NCI-H226 (cell line): ENCODE results near the gene ZC3H7A.
"Not testable (repeated sequence)": the region's sequence is repeated elsewhere in the genome, so short reads cannot be mapped to it uniquely, and the experiment has no call there.

Experiments
- DNase-seq: peaks from one replicate; pipeline ENCODE4 v3.0.0-alpha.2; 2015

Gene ZC3H7A

GRCh38 chr16:11800382-11800718 is 3.3 kb upstream of the ZC3H7A start:
- DNase-seq: no peak

GRCh38 chr16:11799509-11800381 is 2.7 kb upstream of the ZC3H7A start:
- DNase-seq: no peak

GRCh38 chr16:11799017-11799381 is 1.9 kb upstream of the ZC3H7A start:
- DNase-seq: no peak

GRCh38 chr16:11797957-11798299 is 870 bp upstream of the ZC3H7A start:
- DNase-seq: no peak

GRCh38 chr16:11796227-11797165 is 562 bp downstream of the ZC3H7A start:
- DNase-seq: peak; percentile 53

- DNase-seq: no peak
Observed at GRCh38 chr16:11795887-11796226, 1.2 kb downstream of the ZC3H7A start.

- DNase-seq: no peak
Observed at GRCh38 chr16:11794996-11795886, 1.8 kb downstream of the ZC3H7A start.

GRCh38 chr16:11794447-11794846 is 2.6 kb downstream of the ZC3H7A start:
- no peak for DNase-seq

GRCh38 chr16:11793840-11794239 is 3.2 kb downstream of the ZC3H7A start:
- DNase-seq: peak; percentile 34

GRCh38 chr16:11792410-11793241 is 4.4 kb downstream of the ZC3H7A start:
- no peak for DNase-seq

- no peak for DNase-seq
Observed at GRCh38 chr16:11791144-11791828, 5.8 kb downstream of the ZC3H7A start.

- DNase-seq: no peak
Observed at GRCh38 chr16:11788914-11789313, 8.1 kb downstream of the ZC3H7A start.

- not testable (repeated sequence) for DNase-seq
Observed at GRCh38 chr16:11784980-11785599, 12.0 kb downstream of the ZC3H7A start.

GRCh38 chr16:11784381-11784780 is 12.7 kb downstream of the ZC3H7A start:
- not testable (repeated sequence) for DNase-seq

- DNase-seq: no peak
Observed at GRCh38 chr16:11784038-11784369, 13.1 kb downstream of the ZC3H7A start.

- peak; percentile 44 for DNase-seq
Observed at GRCh38 chr16:11783319-11784037, 13.6 kb downstream of the ZC3H7A start.

GRCh38 chr16:11781773-11782172 is 15.3 kb downstream of the ZC3H7A start:
- no peak for DNase-seq

- no peak for DNase-seq
Observed at GRCh38 chr16:11780991-11781680, 15.9 kb downstream of the ZC3H7A start.

GRCh38 chr16:11779074-11779473 is 18.0 kb downstream of the ZC3H7A start:
- DNase-seq: no peak
